GM19328 (cell line): ENCODE results near the gene MICU1.
"Not testable (repeated sequence)": the region's sequence is repeated elsewhere in the genome, so short reads cannot be mapped to it uniquely, and the experiment has no call there.

Source experiments
- ATAC-seq: cut with Tn5 transposase; IDR thresholded peaks from one replicate; pipeline ENCODE4 v1.9.1; 2021; ENCODE audit warnings: mild to moderate bottlenecking, moderate library complexity; ENCODE audit not compliant: unreplicated experiment

The MICU1 gene

DNA sequence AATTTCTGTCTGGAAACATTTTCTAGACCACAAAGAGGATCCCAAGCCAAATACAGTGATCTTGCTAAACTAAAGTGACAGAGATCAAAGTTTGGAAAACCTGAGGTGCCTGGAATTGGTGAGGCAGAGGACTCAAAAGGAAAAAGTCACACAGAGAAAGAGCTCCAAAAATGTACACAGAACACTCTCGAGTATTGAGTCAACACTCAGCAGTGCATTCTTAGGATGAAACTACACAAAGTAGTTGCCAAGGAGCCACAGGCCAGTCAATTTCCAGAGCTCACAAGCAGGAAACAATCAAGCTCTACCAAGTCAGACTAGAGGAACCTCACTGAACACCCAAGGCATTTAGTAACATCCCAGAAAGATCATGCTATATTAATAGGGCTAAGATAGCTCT, 61.3 kb downstream of the MICU1 start:
- no peak for ATAC-seq

DNA sequence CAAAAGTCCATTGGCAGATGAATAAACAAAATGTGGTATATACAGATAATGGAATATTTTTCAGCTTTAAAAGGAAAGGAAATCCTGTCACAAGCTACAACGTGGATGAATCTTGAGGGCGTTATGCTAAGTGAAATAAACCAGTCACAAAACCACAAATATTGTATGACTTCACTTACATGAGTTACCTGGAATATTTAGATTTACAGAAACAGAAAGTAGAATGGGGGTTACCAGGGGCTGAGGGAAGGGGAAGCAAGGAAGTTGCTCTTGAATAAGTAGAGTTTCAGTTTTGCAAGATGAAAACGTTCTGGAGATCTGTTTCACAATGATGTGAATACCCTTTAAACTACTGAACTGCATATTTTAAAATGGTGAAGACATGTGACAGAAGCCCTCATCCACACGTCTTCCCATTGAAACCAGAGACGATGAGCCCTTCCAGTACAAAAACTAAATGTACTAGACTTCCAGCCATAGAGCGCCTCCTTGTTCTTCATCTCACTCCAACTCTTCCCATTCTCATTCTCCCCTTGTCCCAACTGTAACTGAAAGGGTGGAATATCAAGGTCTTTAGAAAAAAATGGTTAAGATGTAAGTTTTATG, 62.4 kb downstream of the MICU1 start:
- no peak for ATAC-seq

- no peak for ATAC-seq
These were observed 64.1 kb downstream of the MICU1 start for GRCh38 chr10:72561745-72562166.

- ATAC-seq, result no peak
These were observed 68.5 kb downstream of the MICU1 start for GRCh38 chr10:72557362-72557761.

GRCh38 chr10:72552857-72553256, 73.0 kb downstream of the MICU1 start:
- ATAC-seq, result no peak

- ATAC-seq, result no peak
These were observed 75.6 kb downstream of the MICU1 start for GRCh38 chr10:72550239-72550638.

GRCh38 chr10:72545546-72545945, 80.3 kb downstream of the MICU1 start:
- no peak for ATAC-seq

DNA sequence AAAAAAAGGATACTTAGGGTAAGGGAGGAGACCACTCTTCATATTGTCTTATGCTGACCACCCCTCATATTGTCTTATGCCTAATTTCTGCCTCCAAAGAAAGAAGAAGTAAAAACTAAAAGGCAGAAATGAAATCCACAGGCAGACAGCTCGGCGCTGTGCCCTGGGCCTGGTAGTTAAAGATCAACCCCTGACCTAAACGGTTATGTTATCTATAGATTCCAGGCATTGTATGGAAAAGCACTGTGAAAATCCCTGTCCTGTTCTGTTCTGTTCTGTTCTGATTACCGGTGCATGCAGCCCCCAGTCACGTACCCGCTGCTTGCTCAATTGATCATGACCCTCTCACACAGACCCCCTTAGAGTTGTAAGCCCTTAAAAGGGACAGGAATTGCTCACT, 82.0 kb downstream of the MICU1 start:
- ATAC-seq, result not testable (repeated sequence)

DNA sequence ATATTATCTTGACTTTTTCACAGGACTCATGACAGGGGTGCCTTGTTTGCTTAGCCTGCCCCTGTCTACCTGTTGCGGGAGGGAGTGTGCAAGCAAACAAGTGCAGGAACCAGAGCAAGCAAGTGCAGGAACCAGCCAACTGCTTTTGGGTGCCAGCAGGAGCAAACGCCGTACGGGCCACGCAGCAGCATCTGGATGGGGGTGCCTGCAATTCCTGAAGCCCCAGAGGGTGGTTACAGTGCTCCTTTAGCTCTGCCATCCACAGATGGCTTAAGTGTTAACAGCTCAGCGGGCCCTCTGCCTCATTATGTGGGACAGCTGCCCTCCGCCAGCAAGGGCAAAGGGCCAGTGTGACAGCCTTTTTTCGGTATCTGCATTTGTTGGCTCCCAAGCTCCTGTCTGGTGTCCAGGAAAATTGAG, 83.5 kb downstream of the MICU1 start:
- no peak for ATAC-seq

DNA sequence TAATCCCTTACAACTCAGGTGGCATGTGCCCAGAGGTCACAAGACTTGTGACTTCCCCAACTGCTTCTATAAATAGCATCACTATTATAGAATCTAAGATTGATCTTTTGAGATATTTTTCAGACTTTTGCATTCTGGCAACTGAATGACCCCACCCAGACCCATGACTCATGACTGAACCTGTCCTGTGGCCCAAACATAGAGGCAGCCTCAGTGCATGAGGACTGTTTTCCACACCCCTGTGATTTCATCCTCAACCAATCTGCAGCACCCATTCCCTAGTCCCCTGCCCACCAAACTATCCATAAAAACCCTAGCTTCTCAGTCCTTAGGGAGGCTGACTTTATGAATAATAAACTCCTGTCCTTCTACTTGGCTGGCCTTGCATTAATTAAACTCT, 84.5 kb downstream of the MICU1 start:
- ATAC-seq, result no peak

DNA sequence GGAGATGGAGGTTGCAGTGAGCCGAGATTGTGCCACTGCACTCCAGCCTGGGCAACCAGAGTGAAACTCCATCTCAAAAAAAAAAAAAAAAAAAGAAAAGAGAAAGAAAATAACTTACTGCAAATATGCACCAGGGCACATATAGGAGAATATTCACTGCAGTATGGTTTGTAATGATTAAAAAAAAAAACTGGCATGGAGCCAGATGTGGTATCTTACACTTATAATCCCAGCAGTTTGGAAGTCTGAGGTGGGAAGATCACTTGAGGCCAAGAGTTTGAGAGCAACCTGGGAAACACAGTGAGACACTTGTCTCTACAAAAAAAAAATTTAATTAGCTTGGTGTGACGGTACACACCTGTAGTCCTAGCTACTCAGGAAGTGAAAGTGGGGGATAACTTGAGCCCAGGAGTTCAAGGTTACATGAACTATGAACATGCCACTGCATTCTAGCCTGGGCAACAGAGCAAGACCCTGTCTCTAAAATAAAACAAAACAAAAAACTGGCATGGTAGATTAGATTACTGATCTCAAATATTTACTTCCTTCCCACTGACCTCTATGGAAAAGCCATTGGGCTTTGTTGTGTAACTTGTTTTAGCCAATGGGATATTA, 85.6 kb downstream of the MICU1 start:
- no peak for ATAC-seq

DNA sequence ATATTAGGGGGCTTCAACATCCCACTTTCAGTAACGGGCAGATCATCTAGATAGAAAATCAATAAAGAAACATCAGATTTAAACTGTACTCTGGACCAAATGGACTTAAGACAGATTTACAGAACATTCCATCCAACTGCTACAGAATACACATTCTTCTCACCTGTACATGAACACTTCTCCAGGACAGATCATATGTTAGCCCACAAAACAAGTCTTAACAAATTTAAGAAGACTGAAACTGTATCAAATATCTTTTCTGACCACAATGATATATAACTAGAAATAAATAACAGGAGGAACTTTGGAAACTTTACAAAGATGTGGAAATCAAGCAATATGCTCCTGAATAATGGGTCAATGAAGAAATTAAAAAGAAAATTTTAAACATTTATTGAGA, 86.7 kb downstream of the MICU1 start:
- no peak for ATAC-seq

DNA sequence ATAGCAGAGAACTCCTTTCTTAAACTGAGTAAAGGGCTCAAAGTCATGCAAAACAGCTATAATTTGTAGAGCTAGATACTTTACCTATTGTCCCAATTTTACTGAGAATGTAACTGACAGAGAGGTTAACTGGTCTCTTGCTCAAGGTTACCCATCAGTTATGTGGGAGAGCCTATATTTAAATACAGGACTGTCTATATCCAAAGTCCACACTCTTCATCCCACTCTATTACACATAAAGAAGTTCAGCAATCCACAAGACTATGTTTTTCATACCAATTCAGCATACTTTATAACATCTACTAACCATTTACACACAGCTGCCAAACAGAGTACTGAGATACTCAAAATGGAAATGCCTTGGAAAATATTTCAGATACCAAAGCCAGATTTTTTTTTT, 100.2 kb downstream of the MICU1 start:
- no peak for ATAC-seq

DNA sequence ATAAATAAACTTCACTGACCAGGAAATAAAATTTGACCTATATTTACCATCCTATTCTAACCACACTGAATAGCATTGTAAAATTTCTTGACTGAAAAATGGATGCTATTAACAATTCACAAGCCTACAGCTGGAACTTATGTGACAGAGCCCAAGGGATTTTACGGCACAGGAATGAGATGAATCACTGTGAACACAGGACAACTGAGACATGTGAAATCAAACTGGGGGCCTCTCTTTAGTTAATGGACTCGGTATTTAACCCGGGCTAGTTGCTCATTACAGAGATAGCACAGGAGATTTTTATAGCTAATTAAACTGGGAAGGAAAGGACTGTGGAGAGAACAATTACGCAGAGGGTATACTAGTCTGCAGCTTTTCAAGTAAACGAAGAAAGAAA, 100.6 kb downstream of the MICU1 start:
- ATAC-seq, result no peak

DNA sequence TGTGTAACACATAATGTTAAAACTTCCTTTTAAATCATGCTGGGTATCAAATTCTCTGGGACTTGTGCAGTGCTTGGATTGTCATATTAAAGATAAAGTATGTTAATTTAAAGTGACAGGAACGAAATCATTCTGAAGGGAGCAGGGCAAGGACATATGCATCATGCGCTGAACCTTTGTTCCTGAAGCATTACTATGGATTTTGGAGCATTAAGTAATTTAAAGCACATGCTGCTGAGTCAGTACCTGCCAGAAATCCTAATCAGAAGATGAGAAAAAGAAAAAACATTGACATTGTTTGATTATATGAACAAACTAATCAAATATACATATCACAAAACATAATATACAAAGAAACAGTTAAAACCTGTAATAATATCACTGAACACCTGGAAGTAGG, 101.4 kb downstream of the MICU1 start:
- no peak for ATAC-seq

- ATAC-seq, result no peak
These were observed 101.9 kb downstream of the MICU1 start for GRCh38 chr10:72523932-72524396.

DNA sequence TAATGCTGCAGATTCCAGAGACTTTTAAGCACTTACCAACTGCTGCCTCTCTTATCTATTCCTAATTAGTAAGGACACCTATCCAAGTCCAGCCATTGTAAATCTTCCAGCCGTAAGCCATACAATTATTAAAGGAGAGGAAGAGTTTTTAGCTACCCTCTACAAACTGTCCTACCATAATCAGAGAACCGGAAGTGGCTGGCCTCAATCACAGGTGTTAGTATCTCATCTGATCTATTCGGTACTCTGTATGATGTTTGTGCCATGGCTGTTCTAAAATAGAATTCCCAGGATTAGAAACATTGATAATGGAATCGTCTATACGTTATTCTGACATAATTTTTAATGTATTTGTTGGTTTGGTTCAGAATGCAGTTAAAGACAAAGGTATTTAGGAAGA, 102.8 kb downstream of the MICU1 start:
- no peak for ATAC-seq

DNA sequence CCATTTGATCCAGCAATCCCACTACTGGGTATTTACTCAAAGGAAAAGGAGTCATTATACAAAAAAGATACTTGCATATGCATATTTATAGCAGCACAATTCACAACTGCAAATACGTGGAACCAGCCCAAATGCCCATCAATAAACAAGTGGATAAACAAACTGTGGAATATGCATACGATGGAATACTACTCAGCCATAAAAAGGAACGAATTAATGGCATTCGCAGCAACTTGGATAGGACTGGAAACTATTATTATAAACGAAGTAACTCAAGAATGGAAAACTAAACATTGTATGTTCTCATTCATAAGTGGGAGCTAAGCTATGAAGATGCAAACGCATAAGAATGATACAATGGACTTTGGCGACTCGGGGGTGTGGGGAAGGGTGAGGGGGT, 108.6 kb downstream of the MICU1 start:
- ATAC-seq, result no peak

GRCh38 chr10:72515455-72515854, 110.4 kb downstream of the MICU1 start:
- no peak for ATAC-seq

DNA sequence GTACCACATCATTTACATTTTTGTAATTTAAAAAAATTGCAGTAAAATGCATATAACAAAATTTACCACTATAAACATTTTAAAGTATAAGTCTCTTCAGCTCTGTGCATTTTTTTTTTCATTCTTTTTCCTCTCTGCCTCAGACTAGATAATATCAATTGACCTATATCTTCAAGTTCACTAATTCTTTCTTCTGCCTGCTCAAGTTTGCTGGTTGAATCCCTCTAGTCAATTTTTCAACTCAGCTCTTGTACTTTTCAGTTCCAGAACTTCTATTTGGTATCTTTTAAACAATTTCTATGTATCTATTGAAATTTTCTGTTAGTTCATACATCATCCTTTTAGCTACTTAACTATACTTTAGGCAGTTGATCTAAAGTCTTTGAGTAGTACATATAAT, 112.0 kb downstream of the MICU1 start:
- no peak for ATAC-seq

GRCh38 chr10:72511459-72511858, 114.4 kb downstream of the MICU1 start:
- ATAC-seq, result no peak

- ATAC-seq, result no peak
These were observed 115.9 kb downstream of the MICU1 start for GRCh38 chr10:72509941-72510340.
